Hindlimb muscle (tissue), 1 donor: ENCODE data around the gene EFHC1. TPM values are rescaled to one million over a fixed set of nuclear protein-coding genes. Genes with fewer than 3 reads are reported as not detected.

Experiments used
- DNase-seq: peaks from one replicate; pipeline ENCODE4 v3.0.0-alpha.2; 2013
- polyA plus RNA-seq: library from polyadenylated mRNA; unstranded; fragments of 120-200 nt; gene quantifications from one replicate; pipeline ENCODE4 v1.2.1, GENCODE V29; 2013; ENCODE audit not compliant: insufficient read length

Gene EFHC1
- polyA plus RNA-seq, 1 donor = 18.5 TPM

DNA sequence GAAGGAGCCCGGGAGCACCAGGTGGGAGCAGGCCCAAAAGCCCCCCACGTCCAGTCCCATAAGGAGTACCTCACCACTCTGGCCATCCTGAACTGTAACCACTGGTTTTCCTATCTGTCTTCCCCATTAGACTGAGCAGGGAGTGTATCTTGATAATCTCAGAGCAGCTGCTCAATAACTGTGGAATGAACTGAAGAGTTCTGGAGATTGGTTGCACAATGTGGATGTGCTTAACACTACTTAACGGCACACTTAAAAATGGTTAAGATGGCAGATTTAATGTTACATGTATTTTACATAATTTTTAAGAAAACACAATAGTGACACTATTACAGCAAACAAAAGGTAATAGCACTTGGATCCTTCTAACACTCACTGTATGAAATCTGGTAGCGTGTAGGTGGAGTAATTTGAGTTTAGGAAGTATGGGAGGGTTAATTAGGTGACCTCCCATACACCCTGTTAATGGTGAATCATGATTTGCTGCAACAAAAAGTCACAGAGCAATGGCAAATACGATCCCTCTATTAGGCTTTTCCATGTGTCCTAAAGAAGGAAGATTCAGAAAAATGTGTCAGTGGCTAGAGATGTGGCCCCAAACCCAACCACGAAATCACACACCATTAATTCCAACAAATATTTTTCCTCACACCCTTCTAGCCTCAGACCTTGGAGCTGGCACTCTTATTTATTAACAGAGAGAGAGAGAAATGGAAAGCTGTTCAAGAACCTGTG is 138.3 kb downstream of the EFHC1 start:
- no peak for DNase-seq

- DNase-seq = no peak
Measured at GRCh38 chr6:52560462-52560861, 140.3 kb downstream of the EFHC1 start.

DNA sequence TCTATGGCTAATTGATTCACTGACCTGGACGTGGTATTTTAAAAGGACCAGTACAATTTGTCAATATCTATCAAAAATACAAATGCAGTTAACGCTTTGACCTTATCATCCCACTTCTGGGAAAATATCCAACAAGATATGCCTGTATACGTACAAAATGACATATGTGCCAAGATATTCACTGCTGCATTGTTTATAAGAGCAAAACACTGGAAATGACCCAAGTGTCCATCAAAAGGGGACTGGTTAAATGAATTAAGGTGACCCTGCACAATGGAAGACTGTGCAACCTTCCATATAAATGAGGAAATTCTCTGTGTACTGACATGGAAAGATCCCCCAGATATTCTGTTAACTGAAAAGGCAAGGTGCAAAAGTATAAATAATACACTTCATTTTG is 142.8 kb downstream of the EFHC1 start:
- no peak for DNase-seq

DNA sequence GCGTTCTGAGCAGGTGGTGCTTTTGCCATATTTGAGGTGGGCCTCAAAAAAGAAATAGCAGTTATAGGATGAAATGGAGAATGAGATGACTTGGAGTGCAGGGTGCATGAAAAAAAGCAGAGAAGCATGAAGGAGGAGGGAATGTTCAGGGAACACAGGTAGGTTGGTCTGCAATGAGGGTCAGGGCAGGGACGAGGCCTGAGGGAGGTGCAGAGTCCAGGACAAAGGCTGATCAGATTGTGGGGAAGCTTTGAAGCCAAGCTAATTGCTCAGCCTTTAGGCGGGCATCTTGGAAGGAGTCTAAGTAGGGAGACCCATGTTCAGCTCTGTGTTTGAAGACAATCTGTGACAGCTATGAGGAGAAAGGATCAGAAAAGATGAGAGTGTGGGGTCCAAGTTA is 144.7 kb downstream of the EFHC1 start:
- no peak for DNase-seq

DNA sequence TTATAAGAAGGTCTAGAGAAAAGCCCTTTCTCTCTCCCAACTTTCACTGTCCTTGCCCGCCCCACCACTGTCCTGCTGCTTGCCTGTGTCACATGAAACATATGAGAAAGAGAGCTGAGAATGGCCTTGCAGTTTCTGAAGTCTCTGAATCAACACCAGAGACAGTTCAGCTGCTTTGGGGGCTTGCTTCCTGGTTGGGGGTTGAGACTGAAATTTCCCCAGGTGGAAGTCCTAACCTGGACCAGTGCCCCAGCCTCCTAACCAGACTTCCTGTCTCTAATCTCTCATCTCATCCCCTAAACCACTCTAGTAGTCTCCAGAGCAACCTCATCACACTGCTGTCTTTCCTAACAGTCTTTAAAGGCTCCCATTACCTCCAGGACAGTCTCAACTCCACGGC is 146.1 kb downstream of the EFHC1 start:
- DNase-seq = no peak

GRCh38 chr6:52566853-52567279 is 146.7 kb downstream of the EFHC1 start:
- no peak for DNase-seq

- DNase-seq = no peak
Measured at GRCh38 chr6:52568320-52568719, 148.2 kb downstream of the EFHC1 start.

- DNase-seq = no peak
Measured at GRCh38 chr6:52570291-52570700, 150.2 kb downstream of the EFHC1 start.

DNA sequence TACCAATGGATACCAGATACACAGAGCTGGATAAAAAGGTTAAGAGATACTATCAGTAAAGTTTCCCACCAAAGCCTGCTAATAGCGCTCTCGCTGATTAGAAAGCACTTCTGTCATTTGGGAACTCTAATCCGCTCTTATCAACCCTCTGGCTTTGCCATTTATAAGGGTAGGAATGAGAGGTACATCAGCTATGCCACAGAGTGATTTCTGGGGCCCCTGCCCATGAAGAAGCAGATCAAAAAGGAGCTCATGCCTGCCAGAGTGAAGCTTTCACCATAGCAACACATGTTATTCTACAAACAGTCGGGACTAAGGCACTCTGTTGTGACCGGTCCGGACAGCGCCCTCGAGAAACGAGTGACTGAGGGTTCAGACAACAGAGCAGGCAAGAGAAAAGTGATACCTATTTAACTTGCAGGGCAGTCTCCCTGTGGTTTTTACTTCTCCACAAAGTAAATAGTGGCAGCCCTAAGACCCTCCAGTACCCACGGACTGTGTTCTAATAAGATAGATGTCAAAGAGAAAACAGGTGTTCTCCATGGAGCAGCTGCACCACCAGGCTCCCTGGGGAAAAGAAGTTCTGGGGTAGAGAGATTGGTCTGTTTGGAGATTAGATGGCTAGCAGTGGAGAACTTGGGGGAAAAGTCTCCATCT is 151.1 kb downstream of the EFHC1 start:
- DNase-seq = no peak

- no peak for DNase-seq
Measured at GRCh38 chr6:52572536-52572935, 152.4 kb downstream of the EFHC1 start.

GRCh38 chr6:52573295-52573694 is 153.2 kb downstream of the EFHC1 start:
- no peak for DNase-seq

Other genes starting within 250 kb of the EFHC1 start
- not detected for gene IL17A, start 234.0 kb upstream of the EFHC1 start, polyA plus RNA-seq
- not detected for gene IL17F, start 175.8 kb upstream of the EFHC1 start, polyA plus RNA-seq
- 40.6 TPM for gene MCM3, start 135.6 kb upstream of the EFHC1 start, polyA plus RNA-seq
- 4.9 TPM for gene PAQR8, start 58.2 kb upstream of the EFHC1 start, polyA plus RNA-seq
- gene TRAM2, start 156.7 kb downstream of the EFHC1 start, polyA plus RNA-seq = 17.6 TPM